NCI-H187 (cell line): ENCODE measurements around the gene CPED1.
A peak's percentile ranks its signal among the peaks of the same experiment; 100 is the strongest.
"Not testable (repeated sequence)": the region's sequence is repeated elsewhere in the genome, so short reads cannot be mapped to it uniquely, and the experiment has no call there.

ENCODE experiments used
- DNase-seq, 2 experiments: peaks; one replicate each; lab custom pipeline; 2025; lab: John Stamatoyannopoulos, UW

The CPED1 gene

GRCh38 chr7:121071132-121071531 is 82.6 kb downstream of the CPED1 start:
- no peak for DNase-seq

GRCh38 chr7:121071662-121072061 is 83.2 kb downstream of the CPED1 start:
- DNase-seq, result no peak

- no peak for DNase-seq
These were observed 84.3 kb downstream of the CPED1 start for GRCh38 chr7:121072826-121073225.

- DNase-seq, result no peak
These were observed 85.1 kb downstream of the CPED1 start for GRCh38 chr7:121073463-121074099.

GRCh38 chr7:121075424-121075841 is 86.9 kb downstream of the CPED1 start:
- DNase-seq, result not testable (repeated sequence)

GRCh38 chr7:121075952-121076349 is 87.4 kb downstream of the CPED1 start:
- DNase-seq, result no peak

- DNase-seq, result no peak
These were observed 88.0 kb downstream of the CPED1 start for GRCh38 chr7:121076350-121077164.

- DNase-seq, result no peak
These were observed 88.7 kb downstream of the CPED1 start for GRCh38 chr7:121077165-121077630.

- DNase-seq, result no peak
These were observed 90.3 kb downstream of the CPED1 start for GRCh38 chr7:121078701-121079227.

GRCh38 chr7:121079425-121080169 is 91.1 kb downstream of the CPED1 start:
- DNase-seq, result no peak

GRCh38 chr7:121080257-121080912 is 91.9 kb downstream of the CPED1 start:
- DNase-seq, result no peak

- DNase-seq, result no peak
These were observed 92.4 kb downstream of the CPED1 start for GRCh38 chr7:121080913-121081326.

GRCh38 chr7:121081327-121081936 is 92.9 kb downstream of the CPED1 start:
- DNase-seq, result peak; percentile 6 to 12

GRCh38 chr7:121082400-121083101 is 94.0 kb downstream of the CPED1 start:
- no peak for DNase-seq

GRCh38 chr7:121083138-121083789 is 94.8 kb downstream of the CPED1 start:
- DNase-seq, result no peak

- DNase-seq, result no peak
These were observed 95.3 kb downstream of the CPED1 start for GRCh38 chr7:121083790-121084251.

GRCh38 chr7:121084256-121084655 is 95.7 kb downstream of the CPED1 start:
- DNase-seq, result no peak

- DNase-seq, result no peak
These were observed 96.3 kb downstream of the CPED1 start for GRCh38 chr7:121084748-121085336.

GRCh38 chr7:121085922-121086321 is 97.4 kb downstream of the CPED1 start:
- no peak for DNase-seq

- no peak for DNase-seq
These were observed 100.4 kb downstream of the CPED1 start for GRCh38 chr7:121088870-121089269.
